PC-3 (cell line): Measurements from ENCODE around the gene BFSP2. TPM values are rescaled to one million over a fixed set of nuclear protein-coding genes. Genes with fewer than 3 reads are reported as not detected.

Experiments
- ATAC-seq: fragments of 200-7000 bp; cut with Tn5 transposase; 2 replicates; pipeline ENCODE4 v1.9.1; 2020; ENCODE audit warnings: mild to moderate bottlenecking, moderate library complexity
- BruUV-seq: library from RNA; stranded (reverse); fragments of 400-500 nt; replicated peaks from 2 replicates; lab custom pipeline; 2021; lab: Mats Ljungman, UMichigan
- CTCF ChIA-PET: fragments of 300-600 bp; sonication (Branson Sonifier 250); formaldehyde crosslinking; loops from one replicate; lab custom pipeline; 2022; ENCODE audit warnings: antibody characterized with exemption; lab: Charles Lee
- POLR2A ChIA-PET: fragments of 300-600 bp; sonication (Branson Sonifier 250); formaldehyde crosslinking; loops from one replicate; lab custom pipeline; 2022; ENCODE audit warnings: antibody characterized with exemption; ENCODE audit not compliant: unreplicated experiment; lab: Charles Lee
- DNase-seq: peaks from one replicate; pipeline ENCODE4 v3.0.0-alpha.2; 2015
- H2AFZ ChIP-seq: fragments of 300-600 bp; sonication (generic); 2 replicates; pipeline ENCODE4 v1.6.0; 2016; ENCODE audit warnings: antibody characterized with exemption, low read length
- H3F3A ChIP-seq: fragments of 300-600 bp; sonication (generic); one replicate; pipeline ENCODE4 v1.6.0; 2017; ENCODE audit warnings: antibody characterized with exemption, low read length, control low read depth, mild to moderate bottlenecking; ENCODE audit not compliant: unreplicated experiment
- H3K27ac ChIP-seq: fragments of 300-600 bp; sonication (generic); 2 replicates; pipeline ENCODE4 v1.5.1; 2016; ENCODE audit warnings: mild to moderate bottlenecking, low read length
- H3K27me3 ChIP-seq: fragments of 300-600 bp; sonication (generic); 2 replicates; pipeline ENCODE4 v1.6.1; 2016; ENCODE audit warnings: low read length, mixed read lengths
- H3K36me3 ChIP-seq: fragments of 300-600 bp; sonication (generic); 2 replicates; pipeline ENCODE4 v1.6.1; 2016; ENCODE audit warnings: low read depth, mixed run types, low read length, mixed read lengths
- H3K4me1 ChIP-seq: fragments of 300-600 bp; sonication (generic); 2 replicates; pipeline ENCODE4 v1.5.1; 2016; ENCODE audit warnings: low read length; ENCODE audit not compliant: insufficient read depth
- H3K4me2 ChIP-seq: fragments of 300-600 bp; sonication (generic); 2 replicates; pipeline ENCODE4 v1.6.0; 2016; ENCODE audit warnings: low read length
- H3K4me3 ChIP-seq: fragments of 300-600 bp; sonication (generic); 2 replicates; pipeline ENCODE4 v1.5.1; 2016; ENCODE audit warnings: mild to moderate bottlenecking, low read length, mixed read lengths
- H3K79me2 ChIP-seq: fragments of 300-600 bp; sonication (generic); 2 replicates; pipeline ENCODE4 v1.6.1; 2017; ENCODE audit warnings: low read length, mixed read lengths
- H3K9ac ChIP-seq: fragments of 300-600 bp; sonication (generic); 2 replicates; pipeline ENCODE4 v1.6.0; 2016; ENCODE audit warnings: mild to moderate bottlenecking, low read length
- H3K9me2 ChIP-seq: fragments of 300-600 bp; sonication (generic); replicated peaks from 2 replicates; pipeline ENCODE4 v1.6.1; 2016; ENCODE audit warnings: mixed run types, low read length, mixed read lengths
- H3K9me3 ChIP-seq: fragments of 300-600 bp; sonication (generic); 2 replicates; pipeline ENCODE4 v1.6.1; 2016; ENCODE audit warnings: low read length, mixed read lengths
- H4K20me1 ChIP-seq: fragments of 300-600 bp; sonication (generic); 2 replicates; pipeline ENCODE4 v1.6.1; 2016; ENCODE audit warnings: low read length, mixed read lengths
- CTCF ChIP-seq: fragments of 300-600 bp; sonication (generic); conservative IDR thresholded peaks from 2 replicates; pipeline ENCODE4 v1.5.1; 2017; ENCODE audit warnings: antibody characterized with exemption, low read depth, mild to moderate bottlenecking, low read length
- EZH2 ChIP-seq: fragments of 300-600 bp; sonication (generic); IDR thresholded peaks from one replicate; pipeline ENCODE4 v1.6.1; 2017; ENCODE audit warnings: antibody characterized with exemption, mild to moderate bottlenecking, low read length; ENCODE audit not compliant: unreplicated experiment
- EZH2phosphoT487 ChIP-seq: fragments of 300-600 bp; sonication (generic); IDR thresholded peaks from 2 replicates; pipeline ENCODE4 v1.6.1; 2018; ENCODE audit warnings: mild to moderate bottlenecking, antibody characterized with exemption, low read length, borderline replicate concordance
- intact Hi-C: fragments of 100-400 bp; cut with micrococcal nuclease; formaldehyde crosslinking; loops from 2 replicates; pipeline ENCODE4 v1.9.0; 2023
- total RNA-seq: library from RNA; depleted of rRNA; stranded (reverse); fragments of >200 nt; gene quantifications from 2 replicates; pipeline ENCODE4 v1.2.3, GENCODE V29; 2014

Gene BFSP2
- total RNA-seq, 1 experiment from 2014 or later = not detected

- Histone ChIP-seq H3K79me2 (no peaks in the 10 kb centered on the region), H3K4me1 (no peaks in the 10 kb centered on the region), H4K20me1 (no peaks in the 10 kb centered on the region), H3K9me3 (no peaks in the 10 kb centered on the region), H3K4me3 (no peak overlapping the region), H3K27ac (no peak overlapping the region), H3K36me3 (no peaks in the 10 kb centered on the region), H3F3A (no peaks in the 10 kb centered on the region), H3K27me3 (peaks cover 17% of the 10 kb centered on the region), H3K9me2 (no peaks in the 10 kb centered on the region), H3K9ac (no peak overlapping the region), H2AFZ (no peak overlapping the region), H3K4me2 (no peak overlapping the region)
- DNase-seq (no peak), ATAC-seq (no peak)
- no TSS peak for BruUV-seq
- no peak for TF ChIP-seq EZH2phosphoT487
- TF ChIP-seq CTCF = no peak
- TF ChIP-seq EZH2 = no peak
- intact Hi-C loops = no loop called here
- POLR2A ChIA-PET = no interaction called here
- CTCF ChIA-PET = no interaction called here
These were observed 6.7 kb upstream of the BFSP2 start for GRCh38 chr3:133393204-133393603.

GRCh38 chr3:133393691-133394474 lies 6.0 kb upstream of the BFSP2 start:
- H3K79me2 ChIP-seq = no peaks in the 10 kb centered on the region
- H3K27ac ChIP-seq = no peak overlapping the region
- CTCF ChIA-PET = no interaction called here
- H3K4me1 ChIP-seq = no peaks in the 10 kb centered on the region
- peaks cover 17% of the 10 kb centered on the region for H3K27me3 ChIP-seq
- no peak overlapping the region for H2AFZ ChIP-seq
- POLR2A ChIA-PET = interaction anchor here (0.6 kb wide), 1 partner anchor 543 kb away, joined by 5 read pairs; no protein-coding TSS in a partner anchor
- no peaks in the 10 kb centered on the region for H3K9me2 ChIP-seq
- no peak overlapping the region for H3K4me3 ChIP-seq
- no peak overlapping the region for H3K4me2 ChIP-seq
- H3K36me3 ChIP-seq = no peaks in the 10 kb centered on the region
- no peaks in the 10 kb centered on the region for H3F3A ChIP-seq
- no peak for TF ChIP-seq EZH2phosphoT487
- TF ChIP-seq EZH2 = no peak
- TF ChIP-seq CTCF = no peak
- no peak overlapping the region for H3K9ac ChIP-seq
- H4K20me1 ChIP-seq = no peaks in the 10 kb centered on the region
- H3K9me3 ChIP-seq = no peaks in the 10 kb centered on the region
- no TSS peak for BruUV-seq
- no peak for DNase-seq
- intact Hi-C loops = no loop called here
- ATAC-seq = no peak
